MM.1S (cell line): Measurements from ENCODE around the gene CMC4.

Experiments
- CTCF ChIP-seq: fragments of 300-600 bp; sonication (generic); IDR thresholded peaks from 2 replicates; pipeline ENCODE4 v1.5.1; 2016; ENCODE audit warnings: antibody characterized with exemption, low read length, mixed read lengths
- EZH2 ChIP-seq: fragments of 300-600 bp; sonication (generic); optimal IDR thresholded peaks from 2 replicates; pipeline ENCODE3; 2017; ENCODE audit warnings: low read depth, mild to moderate bottlenecking, antibody characterized with exemption, low read length, mixed read lengths
- EZH2phosphoT487 ChIP-seq: fragments of 300-600 bp; sonication (generic); IDR thresholded peaks from 2 replicates; pipeline ENCODE4 v1.6.1; 2018; ENCODE audit warnings: antibody characterized with exemption, low read length

- TF ChIP-seq CTCF (no peak), EZH2 (no peak), EZH2phosphoT487 (no peak)
Measured at GRCh38 chrX:155031657-155032056, 39.3 kb downstream of the CMC4 start.
